AG04450 (cell line): Measurements from ENCODE around the gene ZSCAN10. TPM values are rescaled to one million over a fixed set of nuclear protein-coding genes. Genes with fewer than 3 reads are reported as not detected.

Experiments
- CTCF ChIA-PET: fragments of 300-600, 350-600 bp; formaldehyde crosslinking; extraction: SDS; loops from one replicate; lab custom pipeline; 2022; ENCODE audit warnings: antibody characterized with exemption, inconsistent platforms; lab: Charles Lee
- POLR2A ChIA-PET: fragments of 350-600 bp; formaldehyde crosslinking; extraction: SDS; loops from one replicate; lab custom pipeline; 2021; ENCODE audit warnings: antibody characterized with exemption, inconsistent platforms; lab: Yijun Ruan, JAX
- DNase-seq: peaks from one replicate; pipeline ENCODE4 v3.0.0-alpha.2; 2011; ENCODE audit warnings: low read depth, low spot score
- H3K27ac ChIP-seq: one replicate; pipeline ENCODE4 v1.5.1; 2012; ENCODE audit warnings: low read depth, low read length, control low read depth
- H3K27me3 ChIP-seq: one replicate; pipeline ENCODE4 v1.6.0; 2012; ENCODE audit warnings: low read length; ENCODE audit not compliant: control insufficient read depth, insufficient read depth
- H3K4me3 ChIP-seq: 2 replicates; pipeline ENCODE4 v1.5.1; 2011; ENCODE audit warnings: mild to moderate bottlenecking, low read depth, low read length, control low read depth
- H3K9me3 ChIP-seq: 2 replicates; pipeline ENCODE4 v1.5.1; 2012; ENCODE audit warnings: low read length; ENCODE audit not compliant: control insufficient read depth, insufficient read depth
- polyA plus RNA-seq: library from polyadenylated mRNA; depleted of rRNA; stranded (reverse); fragments of >200 nt; gene quantifications from 2 replicates; pipeline ENCODE4 v1.2.3, GENCODE V29; 2011
- TF ChIP-seq, protein P1 (sequence below): IDR thresholded peaks from 2 replicates; pipeline ENCODE4 v1.5.1; 2011; ENCODE audit warnings: low read depth, low read length, control low read depth, inconsistent platforms

The ZSCAN10 gene
- polyA plus RNA-seq, 1 experiment: not detected

DNA sequence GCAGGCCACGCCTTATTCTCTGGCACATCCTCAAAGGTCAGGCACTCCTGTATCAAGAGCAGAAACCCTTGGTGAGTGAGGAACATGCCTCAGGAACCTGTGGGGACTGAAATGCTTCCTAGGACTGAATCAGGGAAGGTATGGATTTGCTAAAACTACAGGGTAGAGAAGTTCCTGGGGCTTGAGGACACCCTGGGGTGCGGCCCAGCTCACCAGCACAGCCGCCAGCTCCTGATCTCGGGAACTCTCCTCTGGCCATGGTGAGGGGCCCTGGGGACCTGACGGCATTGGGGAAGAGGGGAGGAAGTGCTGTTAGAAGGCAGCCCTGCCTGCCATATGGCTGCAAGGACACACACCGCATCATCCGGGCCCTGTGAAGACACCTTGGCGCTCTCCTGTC, 7.5 kb downstream of the ZSCAN10 start:
- Histone ChIP-seq H3K27ac (no peak overlapping the region), H3K27me3 (peaks cover 33% of the 10 kb centered on the region), H3K9me3 (no peaks in the 10 kb centered on the region; the same call in 1 of the 2 replicates), H3K4me3 (no peak overlapping the region)
- TF ChIP-seq, protein P1, sequence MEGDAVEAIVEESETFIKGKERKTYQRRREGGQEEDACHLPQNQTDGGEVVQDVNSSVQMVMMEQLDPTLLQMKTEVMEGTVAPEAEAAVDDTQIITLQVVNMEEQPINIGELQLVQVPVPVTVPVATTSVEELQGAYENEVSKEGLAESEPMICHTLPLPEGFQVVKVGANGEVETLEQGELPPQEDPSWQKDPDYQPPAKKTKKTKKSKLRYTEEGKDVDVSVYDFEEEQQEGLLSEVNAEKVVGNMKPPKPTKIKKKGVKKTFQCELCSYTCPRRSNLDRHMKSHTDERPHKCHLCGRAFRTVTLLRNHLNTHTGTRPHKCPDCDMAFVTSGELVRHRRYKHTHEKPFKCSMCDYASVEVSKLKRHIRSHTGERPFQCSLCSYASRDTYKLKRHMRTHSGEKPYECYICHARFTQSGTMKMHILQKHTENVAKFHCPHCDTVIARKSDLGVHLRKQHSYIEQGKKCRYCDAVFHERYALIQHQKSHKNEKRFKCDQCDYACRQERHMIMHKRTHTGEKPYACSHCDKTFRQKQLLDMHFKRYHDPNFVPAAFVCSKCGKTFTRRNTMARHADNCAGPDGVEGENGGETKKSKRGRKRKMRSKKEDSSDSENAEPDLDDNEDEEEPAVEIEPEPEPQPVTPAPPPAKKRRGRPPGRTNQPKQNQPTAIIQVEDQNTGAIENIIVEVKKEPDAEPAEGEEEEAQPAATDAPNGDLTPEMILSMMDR: no peak
- ChIA-PET CTCF (no interaction called here), POLR2A (no interaction called here)
- no peak for DNase-seq

DNA sequence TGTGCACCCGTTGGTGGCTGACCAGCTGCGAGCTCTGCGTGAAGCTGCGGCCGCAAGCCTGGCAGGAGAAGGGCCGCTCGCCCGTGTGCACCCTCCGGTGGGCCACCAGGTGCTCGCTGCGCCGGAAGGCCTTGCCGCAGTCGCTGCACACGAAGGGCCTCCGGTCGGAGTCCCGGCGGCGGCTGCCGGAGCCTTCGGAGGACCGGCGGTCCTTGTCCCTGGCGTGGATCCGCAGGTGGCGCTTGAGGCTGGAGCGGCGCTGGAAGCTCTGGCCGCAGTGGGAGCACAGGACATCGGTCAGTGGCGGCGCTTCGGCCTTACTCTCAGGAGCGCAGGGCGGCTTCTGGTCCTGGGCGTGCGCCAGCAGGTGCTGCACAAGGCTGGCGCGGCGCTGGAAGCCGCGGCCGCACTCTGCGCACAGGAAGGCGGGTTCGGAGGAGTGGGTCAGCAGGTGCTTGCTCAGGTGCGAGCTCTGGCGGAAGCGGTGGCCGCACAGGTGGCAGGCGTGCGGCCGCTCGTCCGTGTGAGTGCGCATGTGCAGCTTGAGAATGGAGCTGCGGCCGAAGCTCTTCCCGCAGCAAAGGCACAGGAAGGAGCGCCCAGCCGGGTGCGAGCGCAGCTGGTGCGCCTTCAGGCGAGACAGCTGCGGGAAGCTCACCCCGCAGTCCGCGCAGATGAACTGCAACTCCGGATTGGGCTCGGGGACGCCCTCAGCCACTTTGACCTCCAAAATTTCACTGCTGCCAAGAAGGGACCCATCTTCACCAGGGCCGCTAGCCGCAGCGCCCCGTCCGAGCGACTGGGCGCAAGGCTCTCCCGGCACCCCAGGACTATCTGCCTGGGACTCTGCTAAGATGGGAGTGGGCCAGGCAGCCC, 9.1 kb downstream of the ZSCAN10 start:
- Histone ChIP-seq H3K4me3 (no peak overlapping the region), H3K9me3 (no peaks in the 10 kb centered on the region; the same call in 1 of the 2 replicates), H3K27ac (no peak overlapping the region), H3K27me3 (peaks cover 31% of the 10 kb centered on the region)
- DNase-seq: no peak
- ChIA-PET POLR2A (no interaction called here), CTCF (no interaction called here)
- TF ChIP-seq, protein P1: no peak

DNA sequence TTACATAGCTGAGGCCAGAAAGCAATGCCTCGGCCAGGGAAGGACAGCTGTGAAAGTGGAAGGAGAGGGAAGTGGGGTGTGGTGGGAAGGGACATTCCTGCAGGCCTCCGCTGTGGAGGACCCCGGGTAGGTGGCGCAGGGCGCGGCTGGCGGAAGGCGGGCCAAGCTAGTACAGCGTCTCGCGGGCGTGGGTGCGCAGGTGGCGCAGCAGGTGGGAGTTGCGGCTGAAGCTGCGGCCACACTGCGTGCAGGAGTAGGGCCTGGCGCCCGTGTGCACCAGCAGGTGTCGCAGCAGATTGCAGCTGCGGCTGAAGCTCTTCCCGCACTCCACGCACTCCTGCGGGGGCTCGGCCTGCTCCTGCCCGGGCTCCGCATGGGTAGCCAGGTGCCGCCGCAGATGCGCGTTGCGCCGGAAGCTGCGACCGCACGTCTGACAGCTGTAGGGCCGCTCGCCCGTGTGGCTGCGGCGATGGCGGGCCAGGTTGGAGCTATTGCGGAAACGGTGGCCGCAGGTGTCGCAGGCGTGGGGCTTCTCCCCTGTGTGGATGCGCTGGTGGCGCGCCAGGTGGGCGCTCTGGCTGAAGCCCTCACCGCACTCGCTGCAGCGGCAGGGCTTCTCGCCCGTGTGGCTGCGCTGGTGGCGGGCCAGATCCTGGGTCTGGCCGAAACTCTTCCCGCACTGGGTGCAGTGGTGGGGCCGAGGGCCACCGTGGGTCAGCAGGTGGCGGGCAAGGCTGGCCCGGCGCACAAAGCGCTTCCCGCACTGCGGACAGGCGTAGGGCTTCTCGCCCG, 10.0 kb downstream of the ZSCAN10 start:
- Histone ChIP-seq H3K27me3 (peaks cover 35% of the 10 kb centered on the region), H3K9me3 (no peaks in the 10 kb centered on the region; the same call in 1 of the 2 replicates), H3K4me3 (no peak overlapping the region), H3K27ac (no peak overlapping the region)
- ChIA-PET CTCF (no interaction called here), POLR2A (no interaction called here)
- TF ChIP-seq, protein P1: no peak
- DNase-seq: no peak

DNA sequence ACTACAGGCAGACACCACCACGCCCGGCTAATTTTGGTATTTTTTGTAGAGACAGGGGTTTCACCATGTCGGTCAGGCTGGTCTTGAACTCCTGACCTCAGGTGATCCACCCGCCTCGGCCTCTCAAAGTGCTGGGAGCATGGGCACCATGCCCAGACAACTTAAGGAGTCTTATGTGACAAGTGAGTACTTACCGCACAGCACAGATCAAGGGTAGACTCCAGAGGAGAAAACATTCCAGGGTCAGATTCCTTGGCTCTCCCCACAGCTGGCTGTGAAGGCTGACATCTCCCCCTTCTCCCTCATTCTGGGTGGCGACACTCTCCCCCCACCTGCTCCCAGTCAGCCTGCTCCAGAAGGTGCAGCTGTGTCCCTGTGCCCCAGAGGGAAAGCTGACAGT, 10.6 kb downstream of the ZSCAN10 start:
- no peak for DNase-seq
- TF ChIP-seq, protein P1: no peak
- no peak overlapping the region for H3K27ac ChIP-seq
- POLR2A ChIA-PET: no interaction called here
- H3K9me3 ChIP-seq: no peaks in the 10 kb centered on the region; the same call in 1 of the 2 replicates
- H3K4me3 ChIP-seq: no peak overlapping the region
- CTCF ChIA-PET: no interaction called here
- peaks cover 36% of the 10 kb centered on the region for H3K27me3 ChIP-seq
